Measurements from ENCODE around the gene AATF.

DNA sequence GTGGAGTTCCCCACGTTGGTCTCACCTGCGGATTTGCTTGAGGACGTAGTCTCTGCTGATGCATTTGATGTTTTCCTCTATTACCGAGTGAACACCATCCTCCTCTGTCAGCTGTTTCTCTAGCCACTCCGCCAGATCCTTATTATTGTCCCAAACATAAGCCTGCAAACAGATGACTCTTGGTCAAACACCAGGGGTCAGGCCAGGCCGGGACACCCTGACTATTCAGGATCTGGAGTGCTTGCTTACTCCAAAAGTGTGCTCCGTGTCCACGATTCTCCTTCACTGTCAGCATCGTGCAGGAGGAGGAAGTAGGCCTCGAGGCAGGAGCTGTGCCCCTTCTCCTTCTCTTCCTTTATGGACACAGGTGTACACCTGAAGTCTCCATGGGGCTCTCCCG lies 140.2 kb downstream of the AATF start:
- no peak for TF ChIP-seq GATA2 (IDR thresholded peaks at IDR 0.05; ENCODE audit: low read depth, low read length)
- TF ChIP-seq GATA3 (IDR thresholded peaks at IDR 0.05; ENCODE audit: low read depth, low read length), result no peak

Measured in SH-SY5Y (cell line).